ENCODE data around the gene CRBN.

The CRBN gene

GRCh38 chr3:3151513-3151912 lies 28.0 kb downstream of the CRBN start:
- Histone ChIP-seq H3K36me3 (ENCODE audit: low read length) (peaks cover 69% of the 10 kb centered on the region), H4K20me1 (ENCODE audit: low read depth, low read length) (no peaks in the 10 kb centered on the region), H3K27me3 (ENCODE audit: low read length) (no peaks in the 10 kb centered on the region), H3K79me2 (ENCODE audit: insufficient read depth, low read length) (no peaks in the 10 kb centered on the region), H3F3A (ENCODE audit: insufficient read depth) (peaks cover 29% of the 10 kb centered on the region; the same call in 1 of the 2 replicates), H2AFZ (ENCODE audit: low read depth, low read length, severe bottlenecking) (no peak overlapping the region), H3K4me2 (ENCODE audit: low read depth, low read length, poor library complexity, severe bottlenecking) (no peak overlapping the region), H3K9me2 (replicated peaks; ENCODE audit: insufficient read depth, low read length) (no peaks in the 10 kb centered on the region), H3K4me3 (ENCODE audit: insufficient read depth, low read length, poor library complexity, severe bottlenecking) (no peak overlapping the region), H3K9ac (ENCODE audit: low read length) (no peak overlapping the region), H3K27ac (ENCODE audit: low read depth, low read length) (no peak overlapping the region), H3K9me3 (ENCODE audit: insufficient read depth, low read length) (no peaks in the 10 kb centered on the region)
- TF ChIP-seq, protein P1, sequence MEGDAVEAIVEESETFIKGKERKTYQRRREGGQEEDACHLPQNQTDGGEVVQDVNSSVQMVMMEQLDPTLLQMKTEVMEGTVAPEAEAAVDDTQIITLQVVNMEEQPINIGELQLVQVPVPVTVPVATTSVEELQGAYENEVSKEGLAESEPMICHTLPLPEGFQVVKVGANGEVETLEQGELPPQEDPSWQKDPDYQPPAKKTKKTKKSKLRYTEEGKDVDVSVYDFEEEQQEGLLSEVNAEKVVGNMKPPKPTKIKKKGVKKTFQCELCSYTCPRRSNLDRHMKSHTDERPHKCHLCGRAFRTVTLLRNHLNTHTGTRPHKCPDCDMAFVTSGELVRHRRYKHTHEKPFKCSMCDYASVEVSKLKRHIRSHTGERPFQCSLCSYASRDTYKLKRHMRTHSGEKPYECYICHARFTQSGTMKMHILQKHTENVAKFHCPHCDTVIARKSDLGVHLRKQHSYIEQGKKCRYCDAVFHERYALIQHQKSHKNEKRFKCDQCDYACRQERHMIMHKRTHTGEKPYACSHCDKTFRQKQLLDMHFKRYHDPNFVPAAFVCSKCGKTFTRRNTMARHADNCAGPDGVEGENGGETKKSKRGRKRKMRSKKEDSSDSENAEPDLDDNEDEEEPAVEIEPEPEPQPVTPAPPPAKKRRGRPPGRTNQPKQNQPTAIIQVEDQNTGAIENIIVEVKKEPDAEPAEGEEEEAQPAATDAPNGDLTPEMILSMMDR (IDR thresholded peaks at IDR 0.05; ENCODE audit: insufficient read depth, low read length, poor library complexity, severe bottlenecking), result no peak
- TF ChIP-seq EZH2phosphoT487 (conservative IDR thresholded peaks at IDR 0.05; ENCODE audit: low read length), result no peak

GRCh38 chr3:3149560-3149959 lies 29.9 kb downstream of the CRBN start:
- no peak overlapping the region for H3K27ac ChIP-seq (ENCODE audit: low read depth, low read length)
- no peaks in the 10 kb centered on the region for H3K9me2 ChIP-seq (replicated peaks; ENCODE audit: insufficient read depth, low read length)
- no peak overlapping the region for H2AFZ ChIP-seq (ENCODE audit: low read depth, low read length, severe bottlenecking)
- H3K4me2 ChIP-seq (ENCODE audit: low read depth, low read length, poor library complexity, severe bottlenecking), result no peak overlapping the region
- H3K9ac ChIP-seq (ENCODE audit: low read length), result no peak overlapping the region
- TF ChIP-seq, protein P1 (IDR thresholded peaks at IDR 0.05; ENCODE audit: insufficient read depth, low read length, poor library complexity, severe bottlenecking), result no peak
- no peak for TF ChIP-seq EZH2phosphoT487 (conservative IDR thresholded peaks at IDR 0.05; ENCODE audit: low read length)
- H3K9me3 ChIP-seq (ENCODE audit: insufficient read depth, low read length), result no peaks in the 10 kb centered on the region
- peaks cover 82% of the 10 kb centered on the region for H3K36me3 ChIP-seq (ENCODE audit: low read length)
- H4K20me1 ChIP-seq (ENCODE audit: low read depth, low read length), result no peaks in the 10 kb centered on the region
- no peak overlapping the region for H3K4me3 ChIP-seq (ENCODE audit: insufficient read depth, low read length, poor library complexity, severe bottlenecking)
- no peaks in the 10 kb centered on the region for H3K79me2 ChIP-seq (ENCODE audit: insufficient read depth, low read length)
- peaks cover 28% of the 10 kb centered on the region; the same call in 1 of the 2 replicates for H3F3A ChIP-seq (ENCODE audit: insufficient read depth)
- H3K27me3 ChIP-seq (ENCODE audit: low read length), result no peaks in the 10 kb centered on the region

DNA sequence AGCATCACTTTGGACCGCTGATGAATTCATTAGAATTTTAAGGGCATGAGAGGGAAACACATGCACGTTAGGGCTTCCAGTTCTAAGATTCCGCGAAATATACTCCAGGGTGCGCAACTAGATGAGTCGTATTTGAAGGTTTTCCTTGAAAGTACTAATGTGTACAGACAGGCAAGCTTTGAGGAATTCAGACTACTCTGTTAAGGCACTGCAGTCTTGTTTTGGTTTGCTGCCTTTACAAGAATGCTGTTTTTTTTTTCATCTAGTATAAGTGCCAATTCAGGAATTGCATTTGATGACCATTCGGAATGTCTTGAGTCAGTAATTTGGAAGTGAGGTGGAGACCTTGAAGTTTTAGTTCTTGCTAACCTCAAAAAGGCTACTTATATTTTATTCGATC lies 33.7 kb downstream of the CRBN start:
- no peak overlapping the region for H3K9ac ChIP-seq (ENCODE audit: low read length)
- no peak overlapping the region for H3K4me2 ChIP-seq (ENCODE audit: low read depth, low read length, poor library complexity, severe bottlenecking)
- no peak overlapping the region for H2AFZ ChIP-seq (ENCODE audit: low read depth, low read length, severe bottlenecking)
- peaks cover 23% of the 10 kb centered on the region; the same call in 1 of the 2 replicates for H3F3A ChIP-seq (ENCODE audit: insufficient read depth)
- H4K20me1 ChIP-seq (ENCODE audit: low read depth, low read length), result peaks cover 6% of the 10 kb centered on the region; the same call in 1 of the 2 replicates
- no peaks in the 10 kb centered on the region for H3K27me3 ChIP-seq (ENCODE audit: low read length)
- TF ChIP-seq, protein P1 (IDR thresholded peaks at IDR 0.05; ENCODE audit: insufficient read depth, low read length, poor library complexity, severe bottlenecking), result no peak
- TF ChIP-seq EZH2phosphoT487 (conservative IDR thresholded peaks at IDR 0.05; ENCODE audit: low read length), result no peak
- no peak overlapping the region for H3K4me3 ChIP-seq (ENCODE audit: insufficient read depth, low read length, poor library complexity, severe bottlenecking)
- no peaks in the 10 kb centered on the region for H3K79me2 ChIP-seq (ENCODE audit: insufficient read depth, low read length)
- peaks cover 86% of the 10 kb centered on the region for H3K36me3 ChIP-seq (ENCODE audit: low read length)
- H3K9me2 ChIP-seq (replicated peaks; ENCODE audit: insufficient read depth, low read length), result no peaks in the 10 kb centered on the region
- H3K27ac ChIP-seq (ENCODE audit: low read depth, low read length), result no peak overlapping the region
- H3K9me3 ChIP-seq (ENCODE audit: insufficient read depth, low read length), result no peaks in the 10 kb centered on the region

Data from SU-DHL-6 (cell line).